ENCODE results near the gene PLD6. TPM values are rescaled to one million over a fixed set of nuclear protein-coding genes. Genes with fewer than 3 reads are reported as not detected.

The PLD6 gene
- total and polyA plus RNA-seq, 10 of the 15 experiments (the other 5 are each of a cell fraction or from before 2014, with no cell fraction given) = 4.7 to 21.4 (median 12.0) TPM

- TF ChIP-seq YBX1 (IDR thresholded peaks at IDR 0.05) (no peak), JUND (IDR thresholded peaks at IDR 0.05; ENCODE audit: low read depth, low read length) (no peak)
- TF ChIP-seq, protein P1, sequence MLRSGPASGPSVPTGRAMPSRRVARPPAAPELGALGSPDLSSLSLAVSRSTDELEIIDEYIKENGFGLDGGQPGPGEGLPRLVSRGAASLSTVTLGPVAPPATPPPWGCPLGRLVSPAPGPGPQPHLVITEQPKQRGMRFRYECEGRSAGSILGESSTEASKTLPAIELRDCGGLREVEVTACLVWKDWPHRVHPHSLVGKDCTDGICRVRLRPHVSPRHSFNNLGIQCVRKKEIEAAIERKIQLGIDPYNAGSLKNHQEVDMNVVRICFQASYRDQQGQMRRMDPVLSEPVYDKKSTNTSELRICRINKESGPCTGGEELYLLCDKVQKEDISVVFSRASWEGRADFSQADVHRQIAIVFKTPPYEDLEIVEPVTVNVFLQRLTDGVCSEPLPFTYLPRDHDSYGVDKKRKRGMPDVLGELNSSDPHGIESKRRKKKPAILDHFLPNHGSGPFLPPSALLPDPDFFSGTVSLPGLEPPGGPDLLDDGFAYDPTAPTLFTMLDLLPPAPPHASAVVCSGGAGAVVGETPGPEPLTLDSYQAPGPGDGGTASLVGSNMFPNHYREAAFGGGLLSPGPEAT (IDR thresholded peaks at IDR 0.05; ENCODE audit: low read depth) = no peak
Measured at GRCh38 chr17:17175917-17176316, 30.2 kb downstream of the PLD6 start (continued).

DNA sequence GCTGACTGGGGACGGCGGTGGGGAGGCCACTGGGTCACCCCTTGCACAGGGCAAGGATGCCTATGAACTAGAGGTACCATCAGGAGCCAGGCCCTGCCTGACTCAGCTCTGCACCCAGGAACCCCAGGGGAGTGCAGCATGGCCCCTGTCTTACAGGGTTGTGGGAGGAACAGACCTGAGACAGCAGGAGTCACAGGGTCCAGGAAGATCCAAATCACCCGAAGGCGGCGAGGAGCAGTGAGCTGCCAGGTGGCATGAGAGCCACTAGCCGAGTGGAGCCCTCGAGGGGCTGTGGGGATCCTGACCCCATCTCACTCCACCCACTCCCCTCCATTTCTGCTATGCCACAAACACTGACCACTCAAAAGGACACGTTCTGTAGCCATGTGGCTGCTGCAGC lies 30.8 kb downstream of the PLD6 start:
- POLR2A ChIA-PET = no interaction called here
- H4K20me1 ChIP-seq (ENCODE audit: control insufficient read depth, insufficient read depth) = no peaks in the 10 kb centered on the region
- H3K4me1 ChIP-seq (ENCODE audit: control insufficient read depth, insufficient read depth, low read length) = peaks cover 9% of the 10 kb centered on the region
- no peak overlapping the region for H3K4me3 ChIP-seq
- no peak overlapping the region for H3K9ac ChIP-seq (ENCODE audit: control insufficient read depth, insufficient read depth, low read length)
- no peaks in the 10 kb centered on the region for H3K27me3 ChIP-seq (replicated peaks in 1 of 2; ENCODE audit: control insufficient read depth in 2 of 2, insufficient read depth in 2 of 2, low read length in 1 of 2)
- CTCF ChIA-PET = no interaction called here
- H3K9me3 ChIP-seq (replicated peaks; ENCODE audit: control insufficient read depth, insufficient read depth, low read length) = no peaks in the 10 kb centered on the region
- in situ Hi-C loops (cut with MboI) (no loop called here), intact Hi-C loops (cut with micrococcal nuclease; ENCODE audit: unreplicated experiment) (no loop called here)
- SMC1A ChIA-PET (ENCODE audit: uncharacterized antibody, unreplicated experiment) = no interaction called here
- no peak overlapping the region for H3K27ac ChIP-seq (ENCODE audit: control insufficient read depth, insufficient read depth)
- 82% methylated on average over 8 of the region's 8 CpGs for WGBS (ENCODE audit: insufficient coverage, insufficient replicate concordance, low lambda C conversion rate, missing lambda C conversion rate)
- BruUV-seq (replicated peaks) = no TSS peak
- DNase-seq (ENCODE audit: low read depth, low spot score) (no peak), FAIRE-seq (no peak), ATAC-seq (no peak)
- no peaks in the 10 kb centered on the region for H3K79me2 ChIP-seq (ENCODE audit: control insufficient read depth, insufficient read depth, low read length)
- peaks cover 15 to 30% of the 10 kb centered on the region in 2 experiments for H3K36me3 ChIP-seq (ENCODE audit: control insufficient read depth in 2 of 2, insufficient read depth in 2 of 2, low read length in 1 of 2)
- H3K4me2 ChIP-seq (ENCODE audit: control insufficient read depth, insufficient read depth) = no peak overlapping the region
- RAD21 ChIA-PET (ENCODE audit: unreplicated experiment) = no interaction called here
- H2AFZ ChIP-seq (ENCODE audit: control insufficient read depth, low read depth, low read length) = no peak overlapping the region
- no peak for TF ChIP-seq BMI1 (IDR thresholded peaks at IDR 0.05; ENCODE audit: borderline replicate concordance)
- TF ChIP-seq NFYB (IDR thresholded peaks at IDR 0.05; ENCODE audit: insufficient read depth, low read depth, low read length) = no peak
- no peak for TF ChIP-seq ZNF592 (IDR thresholded peaks at IDR 0.05)
- TF ChIP-seq YY1 (IDR thresholded peaks at IDR 0.05; ENCODE audit: low read depth, low read length) = no peak
- no peak for TF ChIP-seq NFYA (IDR thresholded peaks at IDR 0.05; ENCODE audit: borderline replicate concordance, low read depth, low read length)
- TF ChIP-seq ZSCAN29 (IDR thresholded peaks at IDR 0.05) = no peak
- no peak for TF ChIP-seq PAX8 (IDR thresholded peaks at IDR 0.05)
- TF ChIP-seq CHD1 (IDR thresholded peaks at IDR 0.05; ENCODE audit: low read depth, low read length) = no peak
- no peak for TF ChIP-seq HDAC6 (IDR thresholded peaks at IDR 0.05; ENCODE audit: unreplicated experiment)
- TF ChIP-seq, protein P2, sequence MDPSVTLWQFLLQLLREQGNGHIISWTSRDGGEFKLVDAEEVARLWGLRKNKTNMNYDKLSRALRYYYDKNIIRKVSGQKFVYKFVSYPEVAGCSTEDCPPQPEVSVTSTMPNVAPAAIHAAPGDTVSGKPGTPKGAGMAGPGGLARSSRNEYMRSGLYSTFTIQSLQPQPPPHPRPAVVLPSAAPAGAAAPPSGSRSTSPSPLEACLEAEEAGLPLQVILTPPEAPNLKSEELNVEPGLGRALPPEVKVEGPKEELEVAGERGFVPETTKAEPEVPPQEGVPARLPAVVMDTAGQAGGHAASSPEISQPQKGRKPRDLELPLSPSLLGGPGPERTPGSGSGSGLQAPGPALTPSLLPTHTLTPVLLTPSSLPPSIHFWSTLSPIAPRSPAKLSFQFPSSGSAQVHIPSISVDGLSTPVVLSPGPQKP (IDR thresholded peaks at IDR 0.05; ENCODE audit: low read depth, low read length) = no peak
- TF ChIP-seq REST (IDR thresholded peaks at IDR 0.05; ENCODE audit: low read depth, low read length) = no peak

All from GM12878 (cell line).